Vagina (tissue), 2 donors: ENCODE data around the gene MIEN1.

Experiments
- CTCF ChIP-seq, 3 experiments: fragments of 450-650 bp in 2 of 3; fragments of 200-600 bp in 1 of 3; sonication (generic) in 1 of 3; IDR thresholded peaks; one replicate each; pipeline ENCODE4 v1.5.1; 2017 to 2019; ENCODE audit warnings: antibody characterized with exemption in 3 of 3, mild to moderate bottlenecking in 2 of 3, moderate library complexity in 2 of 3
- POLR2A ChIP-seq, 2 donors: fragments of 450-650 bp; IDR thresholded peaks; one replicate each; pipeline ENCODE4 v1.6.1; 2017; ENCODE audit warnings: antibody characterized with exemption in 2 of 2, mild to moderate bottlenecking in 2 of 2, moderate library complexity in 2 of 2
- POLR2AphosphoS5 ChIP-seq, 2 donors: sonication (generic); formaldehyde crosslinking; IDR thresholded peaks; one replicate each; pipeline ENCODE4 v1.9.0; 2017; ENCODE audit warnings: antibody characterized with exemption in 2 of 2, mild to moderate bottlenecking in 2 of 2, low read depth in 1 of 2; ENCODE audit not compliant: insufficient read depth in 1 of 2

DNA sequence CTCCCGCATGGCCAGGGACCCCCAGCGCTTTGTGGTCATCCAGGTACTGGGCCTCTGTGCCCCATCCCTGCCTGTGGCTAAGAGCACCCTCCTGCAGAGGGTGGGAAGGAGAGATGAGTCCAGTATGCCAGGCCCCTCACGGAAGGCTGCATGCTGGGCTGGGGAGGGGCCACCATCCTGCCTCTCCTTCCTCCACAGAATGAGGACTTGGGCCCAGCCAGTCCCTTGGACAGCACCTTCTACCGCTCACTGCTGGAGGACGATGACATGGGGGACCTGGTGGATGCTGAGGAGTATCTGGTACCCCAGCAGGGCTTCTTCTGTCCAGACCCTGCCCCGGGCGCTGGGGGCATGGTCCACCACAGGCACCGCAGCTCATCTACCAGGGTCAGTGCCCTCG, 3.7 kb downstream of the MIEN1 start:
- TF ChIP-seq POLR2A (IDR thresholded peaks at IDR 0.05) (no peak), POLR2AphosphoS5 (IDR thresholded peaks at IDR 0.05; ENCODE audit: insufficient read depth in 1 of 2, low read depth in 1 of 2) (no peak), CTCF (IDR thresholded peaks at IDR 0.05) (no peak)
